CD4-positive, alpha-beta T cell treated with Interferon gamma for 1 hour (primary cell): ENCODE results near the gene KCNQ5.
A peak's percentile ranks its signal among the peaks of the same experiment; 100 is the strongest.

Experiments used
- DNase-seq: peaks from one replicate; pipeline ENCODE4 v3.0.0-alpha.2; 2020

Gene KCNQ5

GRCh38 chr6:73078908-73079610 is 457.2 kb downstream of the KCNQ5 start:
- DNase-seq, result no peak

GRCh38 chr6:73079611-73079955 is 457.7 kb downstream of the KCNQ5 start:
- DNase-seq, result no peak

- DNase-seq, result no peak
Observed at GRCh38 chr6:73079978-73080377, 458.1 kb downstream of the KCNQ5 start.

- DNase-seq, result no peak
Observed at GRCh38 chr6:73081955-73082354, 460.1 kb downstream of the KCNQ5 start.

GRCh38 chr6:73083886-73084285 is 462.0 kb downstream of the KCNQ5 start:
- no peak for DNase-seq

GRCh38 chr6:73085443-73085871 is 463.6 kb downstream of the KCNQ5 start:
- DNase-seq, result no peak

- no peak for DNase-seq
Observed at GRCh38 chr6:73086726-73087125, 464.9 kb downstream of the KCNQ5 start.

- DNase-seq, result no peak
Observed at GRCh38 chr6:73088138-73088813, 466.4 kb downstream of the KCNQ5 start.

GRCh38 chr6:73104921-73105320 is 483.1 kb downstream of the KCNQ5 start:
- no peak for DNase-seq

GRCh38 chr6:73107016-73107415 is 485.2 kb downstream of the KCNQ5 start:
- DNase-seq, result no peak

GRCh38 chr6:73108949-73109348 is 487.1 kb downstream of the KCNQ5 start:
- DNase-seq, result no peak

- DNase-seq, result no peak
Observed at GRCh38 chr6:73109659-73110058, 487.8 kb downstream of the KCNQ5 start.

GRCh38 chr6:73116330-73116729 is 494.5 kb downstream of the KCNQ5 start:
- DNase-seq, result no peak

- no peak for DNase-seq
Observed at GRCh38 chr6:73121421-73121993, 499.6 kb downstream of the KCNQ5 start.

- DNase-seq, result no peak
Observed at GRCh38 chr6:73123632-73124329, 501.9 kb downstream of the KCNQ5 start.

GRCh38 chr6:73129653-73130443 is 508.0 kb downstream of the KCNQ5 start:
- peak; percentile 66 for DNase-seq

GRCh38 chr6:73131706-73132105 is 509.8 kb downstream of the KCNQ5 start:
- DNase-seq, result no peak

- DNase-seq, result peak; percentile 1
Observed at GRCh38 chr6:73134588-73134987, 512.7 kb downstream of the KCNQ5 start.

GRCh38 chr6:73139681-73140383 is 518.0 kb downstream of the KCNQ5 start:
- DNase-seq, result no peak

GRCh38 chr6:73143551-73143950 is 521.7 kb downstream of the KCNQ5 start:
- DNase-seq, result no peak

- no peak for DNase-seq
Observed at GRCh38 chr6:73144516-73144915, 522.7 kb downstream of the KCNQ5 start.

- DNase-seq, result no peak
Observed at GRCh38 chr6:73145690-73146089, 523.8 kb downstream of the KCNQ5 start.
